Psoas muscle (tissue), 8 donors: Measurements from ENCODE around the gene NR2E1. TPM values are rescaled to one million over a fixed set of nuclear protein-coding genes. Genes with fewer than 3 reads are reported as not detected.
A peak's percentile ranks its signal among the peaks of the same experiment; 100 is the strongest.

Experiments
- ATAC-seq, 4 donors: fragments of 200-7000 bp; cut with Tn5 transposase; one replicate each; pipeline ENCODE4 v1.9.1; 2020; ENCODE audit warnings: moderate library complexity in 3 of 4, mild to moderate bottlenecking in 2 of 4
- DNase-seq, 2 donors: peaks; one replicate each; pipeline ENCODE4 v3.0.0-alpha.2; 2020
- H3K27ac ChIP-seq: fragments of 200-600 bp; one replicate; pipeline ENCODE4 v1.8.0; 2022
- H3K27me3 ChIP-seq, 3 donors: fragments of 200-600 bp in 1 of 3; one replicate each; pipeline versions ENCODE4 v1.6.1 to v1.8.0; 2013 to 2022; ENCODE audit warnings: low read length in 2 of 3, mild to moderate bottlenecking in 2 of 3, moderate library complexity in 1 of 3; ENCODE audit not compliant: insufficient read depth in 3 of 3
- H3K36me3 ChIP-seq, 2 donors: fragments of 200-600 bp in 1 of 2; one replicate each; pipeline versions ENCODE4 v1.6.1 to v1.8.0; 2013 to 2022; ENCODE audit warnings: low read depth in 1 of 2, mild to moderate bottlenecking in 1 of 2, moderate library complexity in 1 of 2; ENCODE audit not compliant: insufficient read depth in 1 of 2
- H3K4me1 ChIP-seq: fragments of 200-600 bp; one replicate; pipeline ENCODE4 v1.8.0; 2022
- H3K4me3 ChIP-seq: fragments of 200-600 bp; one replicate; pipeline ENCODE4 v1.8.0; 2022; ENCODE audit warnings: mild to moderate bottlenecking
- H3K9me3 ChIP-seq: fragments of 200-600 bp; one replicate; pipeline ENCODE4 v1.8.0; 2022
- CTCF ChIP-seq: fragments of 200-600 bp; IDR thresholded peaks from one replicate; pipeline ENCODE4 v1.8.0; 2022; ENCODE audit warnings: antibody characterized with exemption
- WGBS, 3 donors: extraction: QIAGEN DNeasy Blood & Tissue Kit; methylation state at CpG; one replicate each; pipeline versions ENCODE4 v1.1.6 to v1.1.7; 2013; 5-methylcytosine and 5-hydroxymethylcytosine counted together
- intact Hi-C, 2 donors: fragments of 100-400 bp; cut with DNase I; formaldehyde crosslinking; loops; one replicate each; pipeline versions ENCODE4 v1.11.0 to v1.14.2; 2022
- polyA plus RNA-seq, 3 donors: library from polyadenylated mRNA; stranded (reverse); fragments of 200-250 nt; gene quantifications; one replicate each; pipeline ENCODE4 v1.2.3, GENCODE V29; 2013
- total RNA-seq, 4 donors: library from RNA; stranded (reverse); fragmentation: NEBNext Ultra II Directional in 2 of 4; extraction: Animal tissue kit (Norgen Biotek cat#: 25700) in 2 of 4; gene quantifications; one replicate each; pipeline versions ENCODE4 v1.2.1 to v1.2.4, GENCODE V29; 2021 to 2023
- donor health status: healthy with polysubstance abuse.
- donor health status: DM: no; HTN: no; CAD: no; lungs with moderate emphysema.
- donor health status: Bipolar disorder and iron deficiency.
- donor health status: healthy.
- donor health status: DM: yes; HTN: yes; CAD: no.
- donor health status: DM: no; HTN: no; CAD: no.
- donor health status: DM: no; HTN: no; CAD: no.
- donor health status: DM: yes; HTN: yes; CAD: no.

NR2E1 gene
- total and polyA plus RNA-seq, 7 donors: 0.01 TPM; not detected in 6

- H3K9me3 ChIP-seq: no peaks in the 10 kb centered on the region
- peaks cover 0 to 8% of the 10 kb centered on the region in 2 donors for H3K36me3 ChIP-seq
- no peak for TF ChIP-seq CTCF
- 76 to 81% (median 79%) methylated on average over 7 of the region's 7 CpGs for WGBS, 3 donors
- intact Hi-C loops: no loop called here
- ATAC-seq (no peak), DNase-seq (no peak)
- H3K27me3 ChIP-seq: no peaks in the 10 kb centered on the region
- no peak overlapping the region for H3K27ac ChIP-seq
- H3K4me3 ChIP-seq: no peak overlapping the region
- H3K4me1 ChIP-seq: peaks cover 3% of the 10 kb centered on the region
These were observed 34.8 kb downstream of the NR2E1 start for GRCh38 chr6:108200631-108201030.

GRCh38 chr6:108203189-108204112 is 37.6 kb downstream of the NR2E1 start:
- intact Hi-C loops: no loop called here
- no peaks in the 10 kb centered on the region for H3K9me3 ChIP-seq
- no peak for TF ChIP-seq CTCF
- no peak for DNase-seq
- peak overlapping the region; percentile 15 for H3K27ac ChIP-seq
- peak; percentile 59 to 76 (median 73) for ATAC-seq
- H3K36me3 ChIP-seq: peaks cover 4 to 18% of the 10 kb centered on the region in 2 donors
- H3K27me3 ChIP-seq: no peaks in the 10 kb centered on the region
- H3K4me3 ChIP-seq: no peak overlapping the region
- WGBS, 3 donors: 32 to 45% (median 36%) methylated on average over 14 of the region's 14 CpGs
- peaks cover 3% of the 10 kb centered on the region for H3K4me1 ChIP-seq

- no peak for TF ChIP-seq CTCF
- Histone ChIP-seq H3K27me3 (no peaks in the 10 kb centered on the region), H3K4me1 (peaks cover 3% of the 10 kb centered on the region), H3K27ac (no peak overlapping the region), H3K4me3 (no peak overlapping the region), H3K9me3 (no peaks in the 10 kb centered on the region), H3K36me3 (peaks cover 4 to 45% of the 10 kb centered on the region in 2 donors)
- 89 to 91% (median 89%) methylated on average over 4 of the region's 4 CpGs for WGBS, 3 donors
- ATAC-seq (no peak), DNase-seq (no peak)
- intact Hi-C loops: no loop called here
These were observed 41.2 kb downstream of the NR2E1 start for GRCh38 chr6:108207013-108207412.

GRCh38 chr6:108209738-108210137 is 43.9 kb downstream of the NR2E1 start:
- H3K36me3 ChIP-seq: peaks cover 4 to 63% of the 10 kb centered on the region in 2 donors
- H3K9me3 ChIP-seq: no peaks in the 10 kb centered on the region
- 95 to 96% (median 95%) methylated on average over 5 of the region's 5 CpGs for WGBS, 3 donors
- DNase-seq: no peak
- no peaks in the 10 kb centered on the region for H3K4me1 ChIP-seq
- H3K27me3 ChIP-seq: no peaks in the 10 kb centered on the region
- no peak overlapping the region for H3K4me3 ChIP-seq
- H3K27ac ChIP-seq: no peak overlapping the region
- TF ChIP-seq CTCF: no peak
- no peak for ATAC-seq
- intact Hi-C loops: no loop called here
